Naive B cell (primary cell): ENCODE measurements around the gene CSRNP2. TPM values are rescaled to one million over a fixed set of nuclear protein-coding genes. Genes with fewer than 3 reads are reported as not detected.
"Not testable (repeated sequence)": the region's sequence is repeated elsewhere in the genome, so short reads cannot be mapped to it uniquely, and the experiment has no call there.

Experiments used
- ATAC-seq, 2 donors: fragments of 150-1000 bp; cut with Tn5 transposase; 2 replicates each; pipeline ENCODE4 v1.10.0; 2021; ENCODE audit warnings: low read depth in 2 of 2, mild to moderate bottlenecking in 2 of 2, moderate library complexity in 2 of 2
- DNase-seq: peaks from one replicate; pipeline ENCODE4 v3.0.0; 2022
- H3K27ac Mint-ChIP-seq, 6 donors: one replicate each; pipeline ENCODE4 v1.8.0; 2020 to 2022; ENCODE audit warnings: mild to moderate bottlenecking in 6 of 6, mixed read lengths in 6 of 6, moderate library complexity in 5 of 6, inconsistent platforms in 2 of 6
- H3K27me3 Mint-ChIP-seq, 3 donors: one replicate each; pipeline ENCODE4 v1.8.0; 2021 to 2022; ENCODE audit warnings: mixed read lengths in 3 of 3, mild to moderate bottlenecking in 1 of 3
- H3K36me3 Mint-ChIP-seq, 2 donors: one replicate each; pipeline ENCODE4 v1.8.0; 2020 to 2022; ENCODE audit warnings: mixed read lengths in 2 of 2, inconsistent platforms in 1 of 2, mild to moderate bottlenecking in 1 of 2
- H3K4me1 Mint-ChIP-seq, 3 donors: one replicate each; pipeline ENCODE4 v1.8.0; 2020 to 2022; ENCODE audit warnings: mixed read lengths in 3 of 3, inconsistent platforms in 1 of 3, mild to moderate bottlenecking in 1 of 3, moderate library complexity in 1 of 3
- H3K4me3 Mint-ChIP-seq, 8 donors: one replicate each; pipeline ENCODE4 v1.8.0; 2020 to 2022; ENCODE audit warnings: mild to moderate bottlenecking in 8 of 8, mixed read lengths in 8 of 8, moderate library complexity in 8 of 8, inconsistent platforms in 2 of 8
- H3K9me3 Mint-ChIP-seq, 7 donors: one replicate each; pipeline ENCODE4 v1.8.0; 2020 to 2022; ENCODE audit warnings: mixed read lengths in 7 of 7, mild to moderate bottlenecking in 5 of 7, inconsistent platforms in 2 of 7, moderate library complexity in 1 of 7
- polyA plus RNA-seq, 6 donors: library from polyadenylated mRNA; unstranded; fragments of 300-500 nt; fragmentation: Illumina TruSeq; gene quantifications; one replicate each; pipeline ENCODE4 v1.2.3, GENCODE V29; 2021; ENCODE audit warnings: low read depth in 6 of 6

Gene CSRNP2
- polyA plus RNA-seq, 6 donors from 2014 or later = 1.8 to 6.9 (median 4.3) TPM; not detected in 1

- no peak for ATAC-seq
- Mint-ChIP-seq H3K9me3 (no peaks in the 10 kb centered on the region), H3K27ac (peak overlapping the region in 1 of 6 donors; percentile 11), H3K4me1 (no peaks in the 10 kb centered on the region), H3K27me3 (no peaks in the 10 kb centered on the region), H3K36me3 (peaks cover 8 to 25% of the 10 kb centered on the region in 2 donors), H3K4me3 (no peak overlapping the region)
- DNase-seq = no peak
Measured at GRCh38 chr12:51098611-51099010, 15.2 kb upstream of the CSRNP2 start.

- Mint-ChIP-seq H3K4me3 (peak overlapping the region in 1 of 8 donors; percentile 7), H3K36me3 (peaks cover 0 to 6% of the 10 kb centered on the region in 2 donors), H3K27me3 (no peaks in the 10 kb centered on the region), H3K9me3 (no peaks in the 10 kb centered on the region), H3K27ac (peak overlapping the region in 2 of 6 donors; percentile 39 to 47), H3K4me1 (no peaks in the 10 kb centered on the region)
- ATAC-seq = no peak
- DNase-seq = no peak
Measured at GRCh38 chr12:51090705-51091229, 7.4 kb upstream of the CSRNP2 start.

GRCh38 chr12:51087818-51088217, 4.4 kb upstream of the CSRNP2 start:
- ATAC-seq (no peak), DNase-seq (no peak)
- Mint-ChIP-seq H3K4me1 (peaks cover 9 to 15% (median 12%) of the 10 kb centered on the region in 3 donors), H3K36me3 (no peaks in the 10 kb centered on the region), H3K27me3 (no peaks in the 10 kb centered on the region), H3K4me3 (peak overlapping the region in 1 of 8 donors; percentile 15), H3K27ac (peak overlapping the region in 1 of 6 donors; percentile 32), H3K9me3 (no peaks in the 10 kb centered on the region)

- Mint-ChIP-seq H3K4me3 (peak overlapping the region in 1 of 8 donors; percentile 60), H3K27me3 (no peaks in the 10 kb centered on the region), H3K27ac (no peak overlapping the region), H3K9me3 (no peaks in the 10 kb centered on the region), H3K36me3 (no peaks in the 10 kb centered on the region), H3K4me1 (peaks cover 18 to 24% (median 21%) of the 10 kb centered on the region in 3 donors)
- ATAC-seq = no peak
- no peak for DNase-seq
Measured at GRCh38 chr12:51086933-51087332, 3.5 kb upstream of the CSRNP2 start.

GRCh38 chr12:51085757-51086156, 2.4 kb upstream of the CSRNP2 start:
- no peaks in the 10 kb centered on the region for H3K9me3 Mint-ChIP-seq
- H3K4me3 Mint-ChIP-seq = peak overlapping the region in 2 of 8 donors; percentile 6 to 73
- ATAC-seq = no peak
- no peaks in the 10 kb centered on the region for H3K36me3 Mint-ChIP-seq
- no peaks in the 10 kb centered on the region for H3K27me3 Mint-ChIP-seq
- H3K4me1 Mint-ChIP-seq = peaks cover 21 to 32% (median 22%) of the 10 kb centered on the region in 3 donors
- H3K27ac Mint-ChIP-seq = no peak overlapping the region
- DNase-seq = no peak

- Mint-ChIP-seq H3K4me3 (peak overlapping the region; percentile 91 to 99 (median 96)), H3K9me3 (no peaks in the 10 kb centered on the region), H3K4me1 (peaks cover 25 to 32% (median 25%) of the 10 kb centered on the region in 3 donors), H3K36me3 (no peaks in the 10 kb centered on the region), H3K27ac (peak overlapping the region in 5 of 6 donors; percentile 64 to 95 (median 93)), H3K27me3 (no peaks in the 10 kb centered on the region)
- no peak for ATAC-seq
- DNase-seq = peak; percentile 2
Measured at GRCh38 chr12:51082561-51083125, 753 bp downstream of the CSRNP2 start.

GRCh38 chr12:51081421-51081820, 2.0 kb downstream of the CSRNP2 start:
- H3K4me1 Mint-ChIP-seq = peaks cover 28 to 32% (median 29%) of the 10 kb centered on the region in 3 donors
- peak overlapping the region in 5 of 8 donors; percentile 91 to 99 (median 96) for H3K4me3 Mint-ChIP-seq
- no peaks in the 10 kb centered on the region for H3K9me3 Mint-ChIP-seq
- no peak overlapping the region for H3K27ac Mint-ChIP-seq
- no peaks in the 10 kb centered on the region for H3K36me3 Mint-ChIP-seq
- H3K27me3 Mint-ChIP-seq = no peaks in the 10 kb centered on the region
- DNase-seq = no peak
- ATAC-seq = no peak

- peaks cover 28 to 34% (median 30%) of the 10 kb centered on the region in 3 donors for H3K4me1 Mint-ChIP-seq
- H3K27ac Mint-ChIP-seq = peak overlapping the region in 1 of 6 donors; percentile 7
- no peak for ATAC-seq
- peak overlapping the region in 1 of 8 donors; percentile 40 for H3K4me3 Mint-ChIP-seq
- no peaks in the 10 kb centered on the region for H3K27me3 Mint-ChIP-seq
- no peaks in the 10 kb centered on the region for H3K9me3 Mint-ChIP-seq
- DNase-seq = no peak
- H3K36me3 Mint-ChIP-seq = no peaks in the 10 kb centered on the region
Measured at GRCh38 chr12:51080136-51080535, 3.3 kb downstream of the CSRNP2 start.

GRCh38 chr12:51078866-51079265, 4.5 kb downstream of the CSRNP2 start:
- H3K4me1 Mint-ChIP-seq = peaks cover 26 to 31% (median 27%) of the 10 kb centered on the region in 3 donors
- not testable (repeated sequence) for H3K9me3 Mint-ChIP-seq, H3K36me3 Mint-ChIP-seq, DNase-seq, H3K27ac Mint-ChIP-seq, H3K27me3 Mint-ChIP-seq, ATAC-seq
- peak overlapping the region in 1 of 8 donors; percentile 6 for H3K4me3 Mint-ChIP-seq

GRCh38 chr12:51078346-51078745, 5.0 kb downstream of the CSRNP2 start:
- ATAC-seq, H3K36me3 Mint-ChIP-seq, H3K9me3 Mint-ChIP-seq, H3K27ac Mint-ChIP-seq, DNase-seq, H3K27me3 Mint-ChIP-seq: not testable (repeated sequence)
- Mint-ChIP-seq H3K4me3 (peak overlapping the region in 1 of 8 donors; percentile 42), H3K4me1 (peaks cover 22 to 27% (median 22%) of the 10 kb centered on the region in 3 donors)

GRCh38 chr12:51077930-51078329, 5.5 kb downstream of the CSRNP2 start:
- ATAC-seq = no peak
- DNase-seq = no peak
- no peaks in the 10 kb centered on the region for H3K27me3 Mint-ChIP-seq
- H3K4me3 Mint-ChIP-seq = peak overlapping the region in 2 of 8 donors; percentile 5 to 42
- no peaks in the 10 kb centered on the region for H3K9me3 Mint-ChIP-seq
- H3K4me1 Mint-ChIP-seq = peaks cover 18 to 24% (median 20%) of the 10 kb centered on the region in 3 donors
- H3K27ac Mint-ChIP-seq = no peak overlapping the region
- no peaks in the 10 kb centered on the region for H3K36me3 Mint-ChIP-seq

- Mint-ChIP-seq H3K4me1 (peaks cover 2 to 14% (median 7%) of the 10 kb centered on the region in 3 donors), H3K9me3 (no peaks in the 10 kb centered on the region), H3K27me3 (no peaks in the 10 kb centered on the region), H3K36me3 (no peaks in the 10 kb centered on the region), H3K4me3 (no peak overlapping the region), H3K27ac (no peak overlapping the region)
- ATAC-seq = no peak
- no peak for DNase-seq
Measured at GRCh38 chr12:51076236-51076930, 7.0 kb downstream of the CSRNP2 start.

GRCh38 chr12:51075390-51075789, 8.0 kb downstream of the CSRNP2 start:
- DNase-seq (no peak), ATAC-seq (no peak)
- Mint-ChIP-seq H3K4me3 (no peak overlapping the region), H3K9me3 (no peaks in the 10 kb centered on the region), H3K27ac (no peak overlapping the region), H3K4me1 (peaks cover 0 to 13% (median 5%) of the 10 kb centered on the region in 3 donors), H3K27me3 (no peaks in the 10 kb centered on the region), H3K36me3 (no peaks in the 10 kb centered on the region)

GRCh38 chr12:51071663-51072062, 11.7 kb downstream of the CSRNP2 start:
- H3K36me3 Mint-ChIP-seq = peaks cover 8% of the 10 kb centered on the region in 2 donors

More at GRCh38 chr12:51071663-51072062, 11.7 kb downstream of the CSRNP2 start:
- Mint-ChIP-seq H3K4me3 (no peak overlapping the region), H3K9me3 (no peaks in the 10 kb centered on the region), H3K27me3 (no peaks in the 10 kb centered on the region), H3K4me1 (peaks cover 0 to 12% (median 2%) of the 10 kb centered on the region in 3 donors), H3K27ac (peak overlapping the region in 2 of 6 donors; percentile 15 to 38)
- DNase-seq = no peak
- no peak for ATAC-seq
